HG02798 (cell line): ENCODE data around the gene CTIF.

Experiments used
- ATAC-seq: cut with Tn5 transposase; IDR thresholded peaks from one replicate; pipeline ENCODE4 v1.9.1; 2021; ENCODE audit warnings: mild to moderate bottlenecking; ENCODE audit not compliant: unreplicated experiment, poor library complexity

Gene CTIF

DNA sequence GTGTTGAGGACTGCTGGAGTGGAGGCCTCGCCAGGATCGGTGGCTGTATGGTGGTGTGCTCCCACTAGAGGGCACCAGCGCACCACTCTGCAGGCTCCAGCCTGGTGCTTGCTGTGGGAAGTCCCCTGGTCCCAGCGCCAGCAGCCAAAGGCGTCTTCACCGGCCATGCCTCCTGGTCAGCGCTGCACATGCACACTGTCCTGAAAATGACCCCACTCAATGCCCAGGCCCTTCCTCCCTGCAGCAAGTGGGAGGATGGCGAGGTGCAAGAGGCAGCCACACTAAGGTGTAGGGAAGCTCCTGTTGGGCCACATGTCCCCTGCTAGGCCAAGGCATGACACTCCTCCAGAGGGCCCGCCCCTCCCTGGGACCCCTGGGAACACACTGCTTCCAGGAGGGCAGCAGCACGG, 136.5 kb downstream of the CTIF start:
- ATAC-seq = peak; percentile 89

DNA sequence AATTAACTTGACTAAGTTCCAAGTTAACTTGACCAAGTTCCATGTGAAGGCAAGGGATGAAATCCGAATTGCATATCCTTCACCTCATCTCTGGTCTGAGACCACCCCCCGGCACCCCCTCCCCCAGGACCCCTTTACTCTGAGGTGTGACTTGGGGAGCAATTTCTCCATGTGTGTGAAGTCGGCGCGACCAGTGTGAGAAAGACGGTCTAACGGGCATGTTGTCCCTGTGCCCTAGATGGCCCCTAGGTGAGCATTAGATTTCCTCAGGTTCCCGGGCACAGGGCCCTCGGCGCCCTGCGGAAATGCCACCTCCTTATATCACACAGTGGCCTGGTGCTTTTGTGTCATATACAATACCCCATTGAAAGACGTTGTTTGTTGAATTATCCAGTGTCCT, 137.1 kb downstream of the CTIF start:
- ATAC-seq = no peak

DNA sequence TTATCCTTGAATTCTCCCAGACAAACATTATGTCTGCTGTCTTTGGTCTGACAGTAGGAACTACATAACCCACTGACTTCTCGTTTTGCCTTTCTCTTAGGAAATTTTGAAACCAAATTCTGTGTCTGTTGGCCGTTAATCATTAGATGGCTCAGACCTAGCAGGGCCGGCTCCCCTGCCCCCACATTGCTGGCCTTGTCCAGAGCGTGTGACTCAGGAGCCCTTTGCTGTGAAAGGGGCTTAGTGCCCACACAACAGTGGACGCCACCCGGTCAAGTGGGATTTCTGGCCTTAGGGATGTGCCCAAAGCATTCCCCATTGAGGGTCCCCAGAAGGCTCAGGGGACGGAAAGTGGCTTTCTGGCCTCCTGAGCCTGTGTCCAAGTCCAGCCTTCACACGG, 137.5 kb downstream of the CTIF start:
- no peak for ATAC-seq

DNA sequence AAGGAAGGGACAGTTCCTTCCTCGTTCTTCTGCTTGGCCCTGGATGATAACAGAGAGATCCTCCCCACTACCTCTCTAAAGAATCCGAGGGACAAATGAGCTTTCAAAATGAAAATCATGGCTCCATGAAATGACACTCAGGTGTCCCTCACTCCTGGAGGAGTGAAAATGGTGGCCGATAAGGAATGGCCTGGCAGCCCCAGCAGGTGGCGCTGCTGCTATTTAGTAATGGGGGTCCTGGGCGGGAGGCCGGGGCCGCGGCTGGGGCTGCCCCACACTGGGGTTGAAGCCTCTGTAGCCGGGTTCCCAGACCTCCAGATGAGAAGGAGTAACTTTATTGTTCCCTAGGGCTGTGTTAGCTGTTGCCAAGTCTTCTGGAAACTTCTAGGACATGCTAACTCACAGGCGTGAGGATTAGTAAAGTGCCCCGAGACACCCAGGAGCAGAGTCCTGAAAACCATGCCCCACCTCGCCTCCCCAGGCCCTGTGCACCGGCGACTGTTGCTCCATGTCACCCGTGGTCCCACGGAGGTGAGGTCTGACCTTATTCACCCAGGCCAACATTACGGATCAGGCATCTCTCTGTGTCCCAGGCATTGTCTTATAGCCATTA, 138.0 kb downstream of the CTIF start:
- peak; percentile 49 for ATAC-seq

DNA sequence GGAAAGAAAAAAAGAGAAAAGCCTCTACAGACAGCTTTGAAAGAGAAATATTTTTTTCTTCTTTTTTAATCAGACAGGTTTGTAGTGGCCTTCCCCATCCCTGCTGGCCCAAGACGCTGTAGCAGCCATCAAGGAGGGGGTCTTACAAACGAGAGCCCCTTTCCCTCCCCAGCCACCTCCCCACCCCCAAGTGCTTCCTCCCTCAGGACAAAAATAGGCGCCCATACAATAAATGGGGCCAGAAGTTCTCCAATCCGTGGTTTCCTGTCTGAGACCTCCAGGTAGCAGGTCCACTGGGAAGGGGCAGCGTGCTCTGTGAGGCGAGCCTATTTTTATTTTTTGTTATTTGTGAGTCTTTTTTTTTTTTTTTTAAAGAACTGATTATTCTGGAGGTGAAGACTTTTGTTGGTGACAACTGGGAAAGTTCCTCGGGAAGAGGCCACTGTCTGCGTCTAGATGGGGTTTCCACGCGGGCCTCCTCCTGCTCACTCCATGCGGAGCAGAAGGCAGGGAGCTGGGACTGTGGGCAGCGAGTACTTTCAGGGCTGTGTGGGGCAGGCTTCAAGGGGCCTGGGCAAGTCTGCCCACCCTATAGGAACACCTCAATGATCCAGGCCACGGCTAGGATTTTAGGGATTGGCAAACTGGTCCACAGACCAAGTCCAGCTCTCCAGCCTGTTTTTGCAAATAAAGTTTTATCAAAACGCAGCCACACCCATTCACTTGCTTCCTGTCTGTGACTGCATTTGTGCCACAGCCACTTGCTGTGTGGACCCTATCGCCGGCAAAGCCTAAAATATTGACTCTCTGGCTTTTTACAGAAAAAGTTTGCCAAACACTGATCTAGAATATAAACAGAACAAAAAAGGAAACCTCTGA, 139.6 kb downstream of the CTIF start:
- no peak for ATAC-seq

DNA sequence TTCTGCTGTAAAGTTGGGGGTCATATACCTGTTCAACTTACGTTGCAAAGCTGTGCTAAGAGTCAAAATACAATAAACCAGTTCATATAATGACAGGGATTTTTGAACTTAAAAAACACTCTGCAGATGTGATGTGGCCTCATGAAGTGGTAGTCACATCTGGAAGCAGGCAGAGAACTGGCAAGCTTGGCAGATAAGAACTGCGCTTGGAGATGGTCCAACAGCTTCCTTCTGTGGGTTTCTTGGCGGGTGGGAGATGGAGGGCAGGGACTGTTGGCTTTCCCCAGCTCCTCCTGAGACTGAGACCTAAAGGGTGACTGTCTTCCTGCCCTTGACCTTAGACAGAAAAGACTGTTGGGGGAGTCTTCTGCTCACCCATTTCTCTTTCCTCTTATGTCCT, 140.4 kb downstream of the CTIF start:
- ATAC-seq = no peak

DNA sequence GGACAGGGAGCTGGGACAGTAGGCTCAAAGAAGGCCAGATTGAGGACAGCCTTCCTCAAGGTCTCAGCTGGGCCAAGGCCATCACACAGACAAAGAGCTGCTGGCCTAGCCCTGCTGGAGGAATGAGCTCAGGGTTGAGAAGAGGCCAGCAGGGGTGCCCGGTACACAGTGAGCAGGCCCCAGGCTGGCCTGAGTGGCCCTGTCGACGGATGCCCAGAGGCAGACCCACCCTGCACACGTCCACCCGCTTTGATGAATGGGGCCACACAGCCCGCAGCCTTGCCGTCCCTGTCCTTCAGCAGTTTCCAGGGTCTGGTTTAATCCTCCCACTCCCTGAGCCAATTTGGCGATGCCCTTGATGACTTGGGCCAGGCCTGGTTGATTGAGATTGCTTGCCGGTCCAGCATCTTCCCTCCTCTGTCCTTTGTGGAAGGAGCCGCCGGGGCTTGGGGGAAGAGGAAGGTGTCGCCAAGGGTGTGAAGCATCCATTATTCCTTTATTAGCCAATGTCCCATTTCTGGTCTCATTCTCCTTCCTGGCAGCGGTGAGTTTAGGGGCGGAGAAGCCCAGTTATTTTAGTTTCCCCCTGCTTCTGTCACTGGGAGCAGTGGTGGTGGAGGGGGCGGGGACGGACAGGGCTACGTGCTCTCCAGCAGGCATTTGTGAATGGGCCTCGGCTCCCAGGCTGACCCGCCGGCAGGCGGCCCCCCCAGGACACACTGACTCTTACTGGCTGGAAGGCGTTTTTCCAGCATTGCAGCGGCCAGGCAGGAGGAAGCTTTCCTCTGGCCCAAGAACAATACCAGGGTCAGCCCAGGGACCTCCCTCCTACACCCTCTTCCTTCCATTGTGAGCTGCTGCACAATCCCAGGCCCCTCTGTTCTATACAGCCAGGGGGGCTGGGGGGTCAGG, 141.8 kb downstream of the CTIF start:
- ATAC-seq = no peak

DNA sequence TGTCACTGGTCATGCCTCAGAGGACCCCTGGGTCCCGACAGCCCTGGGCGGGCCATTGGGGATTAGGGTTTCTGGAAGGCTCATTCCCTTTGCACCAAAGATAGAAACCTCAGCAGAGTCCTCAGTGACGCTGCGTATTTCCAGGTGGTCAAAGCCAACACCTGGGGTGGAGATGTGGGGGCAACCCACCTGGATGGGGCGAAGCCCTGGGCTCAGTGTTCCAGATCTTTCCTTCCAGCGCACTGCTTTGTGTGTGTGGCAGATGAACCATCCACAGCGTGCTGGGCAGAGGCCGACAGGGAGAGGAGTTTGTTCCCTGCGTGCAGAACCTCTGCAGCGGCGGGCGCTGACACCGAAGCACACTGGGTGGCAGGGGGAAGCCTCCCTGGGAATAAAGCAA, 143.9 kb downstream of the CTIF start:
- ATAC-seq = no peak

DNA sequence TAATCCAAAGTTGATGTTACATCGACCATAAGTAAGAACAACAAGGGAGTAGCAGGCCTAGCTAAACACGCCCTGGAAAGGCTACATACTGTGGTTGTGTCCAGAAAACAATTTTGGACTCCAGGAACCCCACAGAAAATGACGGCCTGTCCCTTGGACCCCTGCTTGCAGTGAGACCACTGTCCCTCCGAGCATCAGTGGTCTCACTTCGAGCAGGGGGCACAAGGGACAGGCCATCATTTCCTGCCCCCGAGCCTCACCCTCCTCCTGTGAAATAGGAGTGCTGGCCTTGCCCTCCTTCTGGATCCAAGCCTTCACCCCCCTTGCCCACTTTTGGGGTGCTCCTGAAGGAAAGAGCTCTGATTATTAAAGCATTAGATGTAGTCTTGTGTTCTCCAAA, 144.4 kb downstream of the CTIF start:
- no peak for ATAC-seq

DNA sequence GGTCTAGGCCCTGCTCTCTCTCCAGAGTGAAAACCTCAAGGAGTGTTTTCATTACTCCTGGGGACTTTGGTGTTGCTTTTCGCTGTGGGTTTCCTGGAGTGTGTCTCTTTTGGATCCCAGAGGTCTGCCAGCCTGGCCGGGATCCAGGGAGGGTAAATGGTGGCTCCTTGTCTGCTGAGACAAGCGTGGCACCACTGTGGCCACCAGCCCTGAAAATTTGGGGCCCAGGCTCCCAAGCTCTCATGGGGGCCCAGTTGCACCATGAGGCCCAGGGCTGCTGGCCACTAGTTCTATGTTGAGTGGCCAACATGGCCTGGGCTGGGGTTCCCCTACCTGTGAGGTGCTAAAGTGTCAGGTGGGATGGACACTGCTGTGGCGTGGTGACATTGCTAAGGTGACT, 144.8 kb downstream of the CTIF start:
- no peak for ATAC-seq

DNA sequence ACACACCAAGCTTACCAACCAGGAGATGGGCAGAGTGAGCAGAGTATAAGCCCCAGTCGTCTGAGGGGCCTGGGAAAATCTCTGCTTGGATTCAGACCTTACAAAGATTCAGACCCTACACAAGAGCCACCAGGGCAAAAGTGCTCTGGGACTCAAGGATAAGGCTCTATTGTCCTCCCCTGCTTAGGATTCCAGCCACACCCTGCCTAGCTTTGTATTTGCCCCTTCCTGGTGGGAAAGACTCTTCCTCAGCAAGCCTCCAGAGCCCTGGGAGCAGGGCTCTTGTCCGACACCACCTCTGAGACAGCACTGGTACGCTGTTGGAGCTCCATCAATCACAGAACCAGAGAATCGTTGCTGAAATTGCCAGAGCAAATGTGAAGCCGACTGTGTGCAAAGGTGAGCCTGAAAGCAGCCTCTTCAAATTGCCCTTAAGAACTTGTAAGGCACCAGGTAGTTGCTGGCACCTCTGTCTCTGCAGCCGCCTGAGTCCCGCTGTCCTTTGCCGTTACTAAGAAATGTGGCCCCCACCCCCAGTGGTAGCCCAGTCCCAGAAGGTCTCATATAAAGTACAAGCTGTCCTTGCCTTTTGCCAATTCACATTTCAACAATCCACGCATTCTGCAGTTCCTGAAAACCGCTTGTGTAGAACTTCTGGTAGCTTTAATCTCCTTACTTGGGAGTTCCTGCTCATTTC, 148.7 kb downstream of the CTIF start:
- ATAC-seq = no peak

DNA sequence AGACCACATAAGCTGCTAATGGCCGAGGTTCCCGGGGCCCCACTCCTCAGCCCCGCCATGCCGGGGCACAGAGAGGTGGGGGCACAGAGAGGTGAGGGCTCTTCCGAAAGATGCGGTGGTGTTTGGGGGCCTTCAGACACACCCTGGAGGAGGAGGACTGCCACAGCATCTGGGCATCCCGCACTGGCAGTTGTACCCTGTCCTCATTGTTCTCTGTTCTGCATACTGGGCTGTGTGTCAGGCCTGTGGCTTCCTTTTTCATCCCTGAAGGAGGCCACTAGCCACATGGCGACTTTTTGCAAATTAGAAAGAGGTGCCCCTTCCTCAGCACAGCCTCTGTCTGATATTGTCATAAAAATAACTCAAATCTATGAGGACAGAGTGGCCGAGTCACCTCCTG, 150.1 kb downstream of the CTIF start:
- ATAC-seq = no peak

DNA sequence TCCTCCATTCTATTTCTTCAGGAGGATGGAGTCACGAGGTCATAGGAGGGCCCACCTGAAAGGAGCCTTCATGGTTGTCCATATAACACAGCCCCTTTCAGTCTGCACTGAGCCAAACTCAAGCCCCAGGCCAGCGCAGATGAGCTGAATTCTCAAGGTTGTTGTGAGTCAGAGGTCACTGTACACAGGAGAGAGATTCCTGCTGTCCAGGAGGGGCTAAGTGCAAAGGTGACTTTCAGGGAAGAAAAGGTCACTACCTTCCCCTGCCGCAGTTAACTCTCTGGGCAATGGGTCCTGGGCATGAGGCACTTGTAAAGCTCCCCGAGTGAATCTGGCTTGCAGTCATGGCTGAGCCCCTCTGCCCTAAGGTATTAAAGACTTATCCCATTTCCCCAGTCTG, 150.7 kb downstream of the CTIF start:
- ATAC-seq = no peak

DNA sequence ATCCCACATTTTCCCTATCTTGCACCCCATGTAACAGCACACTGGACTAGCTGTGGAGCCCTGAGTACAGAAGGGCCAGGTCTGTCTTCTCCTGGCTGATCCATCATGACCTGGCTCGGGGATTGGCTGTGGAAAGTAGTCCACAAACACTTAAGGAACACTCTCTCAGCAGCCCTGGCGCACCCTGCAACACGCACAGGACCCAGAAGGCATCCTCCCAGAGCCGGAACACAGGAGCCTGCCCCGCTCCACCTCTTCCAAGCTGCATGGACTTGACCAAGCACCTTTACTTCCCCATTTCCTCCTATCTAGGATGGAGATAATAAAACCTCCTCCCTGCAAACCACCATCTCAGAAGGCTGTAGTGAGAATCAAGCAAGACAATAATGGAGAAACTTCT, 151.7 kb downstream of the CTIF start:
- no peak for ATAC-seq

DNA sequence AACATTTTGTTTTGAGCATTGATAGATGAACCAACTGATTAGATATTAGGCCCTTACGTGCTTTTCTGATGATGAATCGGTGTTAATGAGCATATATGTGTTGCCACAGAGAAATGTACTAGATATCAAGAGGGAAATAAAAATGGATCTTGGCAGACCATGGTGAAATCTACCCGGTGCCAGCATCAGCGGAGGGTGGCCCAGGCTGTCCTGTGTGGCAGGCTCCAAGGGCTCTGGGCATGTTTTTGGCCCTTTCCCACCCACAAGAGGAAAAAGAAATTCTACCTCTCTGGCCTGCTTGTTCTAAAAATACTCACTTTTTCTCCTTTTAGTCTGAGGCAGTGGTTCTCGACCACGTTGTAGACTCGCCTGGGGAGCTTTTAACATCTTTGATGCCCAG, 154.2 kb downstream of the CTIF start:
- ATAC-seq = no peak

DNA sequence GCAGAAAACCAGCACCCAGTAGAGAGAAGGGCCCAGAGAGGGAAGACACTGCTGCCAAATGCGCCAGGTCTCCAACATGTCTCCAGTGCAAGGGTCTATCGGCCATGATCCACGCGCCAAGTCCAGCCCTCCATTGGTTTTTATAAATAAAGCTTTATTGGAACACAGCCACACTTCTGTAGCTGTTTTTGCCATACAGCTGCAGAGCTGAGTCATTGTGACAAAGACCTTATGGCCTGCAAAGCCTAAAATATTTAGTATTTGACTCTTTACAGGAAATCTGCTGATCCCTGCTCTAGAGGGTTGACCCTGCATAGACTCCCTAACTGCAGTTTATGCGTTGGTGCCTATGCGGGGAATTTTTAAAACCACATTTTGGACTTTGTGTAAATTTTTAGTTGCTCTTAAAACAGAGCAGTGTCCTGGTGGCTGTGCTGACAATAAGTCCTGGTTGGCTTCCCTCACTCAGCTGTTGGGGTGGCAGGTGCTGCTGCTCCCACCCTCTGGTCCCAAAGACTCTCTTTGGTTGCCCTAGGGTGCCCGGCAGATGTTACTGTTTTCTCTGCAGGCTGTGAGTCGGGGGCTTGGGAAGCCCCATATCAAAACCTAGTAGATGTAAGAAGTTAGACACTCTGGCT, 154.9 kb downstream of the CTIF start:
- no peak for ATAC-seq

DNA sequence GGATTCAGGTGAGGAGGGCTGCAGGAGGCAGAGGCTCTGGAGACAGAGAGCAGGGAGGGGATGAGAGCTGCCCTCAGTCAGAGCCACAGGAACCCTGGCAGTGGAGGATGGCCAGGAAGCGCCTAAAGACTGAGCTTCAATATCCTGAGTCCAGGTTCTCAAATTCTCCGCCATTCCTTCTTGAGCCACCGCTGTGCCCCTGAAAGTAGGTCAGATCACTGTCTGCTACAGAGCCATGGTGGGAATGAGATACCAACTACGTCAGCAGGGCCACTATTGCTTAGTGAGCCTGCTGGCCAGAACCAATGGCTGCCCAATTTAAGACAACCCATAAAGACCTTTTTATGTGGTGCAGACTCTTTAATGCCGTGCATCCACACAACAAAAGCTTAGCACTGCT, 155.5 kb downstream of the CTIF start:
- no peak for ATAC-seq

DNA sequence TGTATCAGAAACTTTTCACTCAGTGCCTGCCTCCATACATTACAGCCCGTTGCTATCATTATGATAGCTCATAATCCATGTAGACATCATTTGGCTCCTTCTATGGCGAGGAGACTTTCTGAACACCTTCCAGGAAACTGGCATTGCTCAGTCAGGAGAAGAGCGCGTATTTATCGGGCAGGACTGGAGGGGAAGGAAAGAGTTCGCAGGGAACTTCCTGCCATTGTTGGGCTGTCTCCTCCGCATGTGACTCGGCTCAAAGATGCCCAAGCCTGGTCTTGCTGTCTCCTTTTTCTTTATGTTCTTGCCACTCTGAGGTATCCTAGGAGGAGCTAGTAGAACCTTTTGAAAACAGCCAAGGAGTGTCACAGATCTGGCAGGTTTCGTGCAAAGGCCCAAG, 156.8 kb downstream of the CTIF start:
- no peak for ATAC-seq

DNA sequence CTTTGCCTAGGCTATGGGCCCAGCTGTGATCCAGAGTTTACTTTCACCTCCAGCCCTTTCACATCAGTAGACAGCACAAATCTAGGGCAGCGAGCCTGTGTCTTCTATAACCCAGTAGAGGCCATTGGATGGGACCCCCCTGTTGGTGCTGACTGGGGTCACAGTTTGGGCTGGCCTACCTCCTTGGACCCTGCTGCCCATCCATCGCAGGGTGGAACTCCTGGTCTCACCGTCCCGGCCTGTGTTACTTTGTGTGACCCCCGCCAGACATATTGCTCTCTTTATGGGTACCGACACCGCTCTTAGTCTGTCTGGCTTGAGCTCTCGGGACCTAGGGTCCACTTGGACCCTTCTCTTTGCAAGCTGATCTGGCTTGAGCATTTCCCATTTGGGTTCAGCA, 157.4 kb downstream of the CTIF start:
- ATAC-seq = no peak

DNA sequence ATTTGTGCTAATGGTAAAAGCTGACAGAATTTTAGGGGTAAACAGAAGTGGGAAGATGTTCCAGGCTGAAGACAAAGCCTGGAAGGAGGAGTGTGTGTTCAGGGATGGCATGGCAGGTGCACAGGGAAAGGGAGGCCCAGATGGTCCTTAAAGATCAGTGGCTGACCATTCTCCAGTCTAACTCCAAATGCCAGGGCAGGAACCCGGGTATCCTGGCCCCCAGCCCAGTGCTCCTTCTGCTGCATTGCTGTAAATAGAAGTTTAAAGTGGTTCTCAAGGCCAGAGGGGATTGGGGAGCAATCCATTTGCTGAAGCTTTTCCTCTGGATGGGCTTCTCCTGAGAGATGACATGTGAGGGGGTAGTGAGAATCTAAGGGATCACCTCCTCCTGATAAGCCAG, 158.6 kb downstream of the CTIF start:
- ATAC-seq = no peak
